ENCODE data around the gene HOXD10. TPM values are rescaled to one million over a fixed set of nuclear protein-coding genes. Genes with fewer than 3 reads are reported as not detected.

HOXD10 gene
- total RNA-seq, 4 donors from 2014 or later: 0.56 to 0.59 TPM; not detected in 2

GRCh38 chr2:176128982-176129796, 12.6 kb downstream of the HOXD10 start, which contains the start of gene HOXD8:
Gene HOXD8, plus strand, starts transcription at chr2:176129705. Its CDS starts 662 bp downstream, at chr2:176130367.
- no peaks in the 10 kb centered on the region for H3K9me3 ChIP-seq
- WGBS: 5% methylated on average over 8 of the region's 64 CpGs
- peak in 1 of 2 donors; percentile 77 for DNase-seq (ENCODE audit: low spot score in 2 of 2)
- H3K4me1 ChIP-seq: peaks cover 42% of the 10 kb centered on the region
- peak within 1 kb of the TSS; percentile 96 for H3K27ac ChIP-seq
- peak within 1 kb of the TSS; percentile 65 for H3K4me3 ChIP-seq
- H3K36me3 ChIP-seq: no peaks in the 10 kb centered on the region
- no peak for TF ChIP-seq EP300 (IDR thresholded peaks at IDR 0.05)
- peak in 2 of 3 donors; percentile 57 to 92 for TF ChIP-seq POLR2AphosphoS5 (IDR thresholded peaks at IDR 0.05)
- TF ChIP-seq CTCF (IDR thresholded peaks at IDR 0.05): no peak
- peaks cover 95% of the 10 kb centered on the region for H3K27me3 ChIP-seq

DNA sequence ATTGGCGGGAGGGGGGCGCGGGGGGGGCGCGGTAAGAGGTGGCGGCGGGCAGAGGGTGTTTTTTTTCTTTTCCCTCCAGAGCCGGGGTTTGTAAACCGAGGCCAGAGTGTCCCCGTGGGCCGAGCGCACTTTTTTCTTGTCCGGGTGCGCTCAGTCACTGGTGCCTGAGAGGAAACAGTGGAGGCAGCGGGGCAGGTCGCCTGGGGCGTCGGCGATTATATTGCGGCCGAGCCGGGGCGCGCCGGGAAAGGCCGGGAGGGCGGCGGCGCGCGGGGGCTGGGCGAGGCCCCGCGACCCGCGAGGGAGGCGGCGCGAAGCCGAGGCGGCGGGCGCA, 13.2 kb downstream of the HOXD10 start:
- no peaks in the 10 kb centered on the region for H3K9me3 ChIP-seq
- peaks cover 43% of the 10 kb centered on the region for H3K4me1 ChIP-seq
- H3K27ac ChIP-seq: peak overlapping the region; percentile 96
- no CpG with 5 or more reads among the region's 43 CpGs for WGBS
- peaks cover 95% of the 10 kb centered on the region for H3K27me3 ChIP-seq
- no peaks in the 10 kb centered on the region for H3K36me3 ChIP-seq
- TF ChIP-seq CTCF (IDR thresholded peaks at IDR 0.05): no peak
- TF ChIP-seq EP300 (IDR thresholded peaks at IDR 0.05): no peak
- no peak for TF ChIP-seq POLR2A (IDR thresholded peaks at IDR 0.05)
- no peak for TF ChIP-seq POLR2AphosphoS5 (IDR thresholded peaks at IDR 0.05)
- H3K4me3 ChIP-seq: peak overlapping the region; percentile 65
- peak in 1 of 2 donors; percentile 73 for DNase-seq (ENCODE audit: low spot score in 2 of 2)

GRCh38 chr2:176130147-176130956, 13.8 kb downstream of the HOXD10 start:
- TF ChIP-seq POLR2A (IDR thresholded peaks at IDR 0.05) (peak; percentile 8 to 23), EP300 (IDR thresholded peaks at IDR 0.05) (no peak)
- peak in 1 of 2 donors; percentile 76 for DNase-seq (ENCODE audit: low spot score in 2 of 2)
- Histone ChIP-seq H3K4me3 (peak overlapping the region; percentile 65), H3K36me3 (no peaks in the 10 kb centered on the region), H3K27ac (peak overlapping the region; percentile 96), H3K9me3 (no peaks in the 10 kb centered on the region), H3K4me1 (peaks cover 49% of the 10 kb centered on the region), H3K27me3 (peaks cover 95% of the 10 kb centered on the region)
- under 1% methylated on average over 10 of the region's 100 CpGs for WGBS

DNA sequence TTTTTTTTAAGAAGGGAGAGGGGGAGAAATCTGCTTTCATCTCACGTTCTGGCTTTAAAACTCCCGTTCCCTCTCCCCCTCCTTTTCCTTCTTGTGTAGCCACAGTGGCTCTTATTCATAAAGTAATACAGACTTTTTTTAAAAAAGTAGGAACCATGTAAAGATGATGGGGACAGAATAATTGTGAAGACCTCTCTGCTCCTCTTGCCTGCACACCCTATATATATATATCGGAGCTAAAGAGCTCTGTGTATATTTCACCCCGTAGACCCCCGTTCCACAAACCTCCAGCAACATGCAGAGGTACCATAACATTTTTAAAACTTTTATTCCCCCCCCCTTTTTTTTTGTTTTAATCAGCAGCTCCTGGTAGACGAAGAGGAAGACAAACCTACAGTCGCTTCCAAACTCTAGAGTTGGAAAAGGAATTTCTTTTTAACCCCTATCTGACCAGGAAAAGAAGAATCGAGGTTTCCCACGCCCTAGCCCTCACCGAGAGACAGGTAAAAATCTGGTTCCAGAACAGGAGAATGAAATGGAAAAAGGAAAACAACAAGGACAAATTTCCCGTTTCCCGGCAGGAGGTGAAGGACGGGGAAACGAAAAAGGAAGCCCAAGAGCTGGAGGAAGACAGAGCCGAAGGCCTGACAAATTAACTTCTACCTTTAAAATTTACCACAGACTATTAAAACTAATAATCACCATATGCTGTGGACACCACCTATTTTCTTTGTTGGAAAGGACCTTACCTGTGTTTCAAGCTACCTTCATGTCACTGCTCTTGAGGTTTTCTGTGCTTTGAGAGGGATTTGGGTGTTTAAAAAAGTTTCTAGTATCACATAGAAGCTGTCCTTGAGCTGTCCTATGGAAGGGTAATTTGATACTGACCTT, 14.6 kb downstream of the HOXD10 start:
- Histone ChIP-seq H3K27me3 (peaks cover 95% of the 10 kb centered on the region), H3K27ac (peak overlapping the region; percentile 96)

More for the DNA sequence above, 14.6 kb downstream of the HOXD10 start:
- DNase-seq (ENCODE audit: low spot score in 2 of 2): no peak
- Histone ChIP-seq H3K4me1 (peaks cover 54% of the 10 kb centered on the region), H3K4me3 (peak overlapping the region; percentile 65), H3K9me3 (no peaks in the 10 kb centered on the region), H3K36me3 (no peaks in the 10 kb centered on the region)
- WGBS: 25% methylated on average over 15 of the region's 15 CpGs
- no peak for TF ChIP-seq CTCF (IDR thresholded peaks at IDR 0.05)
- no peak for TF ChIP-seq POLR2AphosphoS5 (IDR thresholded peaks at IDR 0.05)
- TF ChIP-seq POLR2A (IDR thresholded peaks at IDR 0.05): no peak
- TF ChIP-seq EP300 (IDR thresholded peaks at IDR 0.05): no peak

Data from suprapubic skin (tissue), 4 donors.